Measurements from ENCODE around the gene ADGRA1. TPM values are rescaled to one million over a fixed set of nuclear protein-coding genes. Genes with fewer than 3 reads are reported as not detected.

The ADGRA1 gene
- total and polyA plus RNA-seq, 10 of the 15 experiments (the other 5 are each of a cell fraction or from before 2014, with no cell fraction given): not detected

- no peaks in the 10 kb centered on the region for H3K4me1 ChIP-seq (ENCODE audit: control insufficient read depth, insufficient read depth, low read length)
- no peak for TF ChIP-seq MXI1 (IDR thresholded peaks at IDR 0.05; ENCODE audit: low read depth, low read length)
- no peak for TF ChIP-seq POLR2AphosphoS2 (IDR thresholded peaks at IDR 0.05; ENCODE audit: low read depth, low read length)
- TF ChIP-seq SRF (IDR thresholded peaks at IDR 0.05; ENCODE audit: low read depth in 2 of 2, low read length in 2 of 2): no peak
- TF ChIP-seq, protein P1, sequence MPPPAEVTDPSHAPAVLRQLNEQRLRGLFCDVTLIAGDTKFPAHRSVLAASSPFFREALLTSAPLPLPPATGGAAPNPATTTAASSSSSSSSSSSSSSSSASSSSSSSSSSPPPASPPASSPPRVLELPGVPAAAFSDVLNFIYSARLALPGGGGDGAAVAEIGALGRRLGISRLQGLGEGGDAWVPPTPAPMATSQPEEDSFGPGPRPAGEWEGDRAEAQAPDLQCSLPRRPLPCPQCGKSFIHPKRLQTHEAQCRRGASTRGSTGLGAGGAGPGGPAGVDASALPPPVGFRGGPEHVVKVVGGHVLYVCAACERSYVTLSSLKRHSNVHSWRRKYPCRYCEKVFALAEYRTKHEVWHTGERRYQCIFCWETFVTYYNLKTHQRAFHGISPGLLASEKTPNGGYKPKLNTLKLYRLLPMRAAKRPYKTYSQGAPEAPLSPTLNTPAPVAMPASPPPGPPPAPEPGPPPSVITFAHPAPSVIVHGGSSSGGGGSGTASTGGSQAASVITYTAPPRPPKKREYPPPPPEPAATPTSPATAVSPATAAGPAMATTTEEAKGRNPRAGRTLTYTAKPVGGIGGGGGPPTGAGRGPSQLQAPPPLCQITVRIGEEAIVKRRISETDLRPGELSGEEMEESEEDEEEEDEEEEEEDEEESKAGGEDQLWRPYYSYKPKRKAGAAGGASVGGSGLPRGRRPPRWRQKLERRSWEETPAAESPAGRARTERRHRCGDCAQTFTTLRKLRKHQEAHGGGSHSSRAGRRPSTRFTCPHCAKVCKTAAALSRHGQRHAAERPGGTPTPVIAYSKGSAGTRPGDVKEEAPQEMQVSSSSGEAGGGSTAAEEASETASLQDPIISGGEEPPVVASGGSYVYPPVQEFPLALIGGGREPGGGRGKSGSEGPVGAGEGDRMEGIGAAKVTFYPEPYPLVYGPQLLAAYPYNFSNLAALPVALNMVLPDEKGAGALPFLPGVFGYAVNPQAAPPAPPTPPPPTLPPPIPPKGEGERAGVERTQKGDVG (CRISPR knock-in tag; IDR thresholded peaks at IDR 0.05): no peak
- no peak for TF ChIP-seq STAT3 (IDR thresholded peaks at IDR 0.05; ENCODE audit: low read depth, low read length)
- no peak for TF ChIP-seq ZBED1 (IDR thresholded peaks at IDR 0.05; ENCODE audit: borderline replicate concordance)
- no peak for TF ChIP-seq SKIL (IDR thresholded peaks at IDR 0.05; ENCODE audit: low read depth, poor library complexity, severe bottlenecking)
- no peak for TF ChIP-seq NR2C1 (IDR thresholded peaks at IDR 0.05)
- TF ChIP-seq WRNIP1 (IDR thresholded peaks at IDR 0.05; ENCODE audit: borderline replicate concordance, low read depth, low read length): no peak
- TF ChIP-seq HCFC1 (IDR thresholded peaks at IDR 0.05; ENCODE audit: low read length): no peak
- TF ChIP-seq, protein P2, sequence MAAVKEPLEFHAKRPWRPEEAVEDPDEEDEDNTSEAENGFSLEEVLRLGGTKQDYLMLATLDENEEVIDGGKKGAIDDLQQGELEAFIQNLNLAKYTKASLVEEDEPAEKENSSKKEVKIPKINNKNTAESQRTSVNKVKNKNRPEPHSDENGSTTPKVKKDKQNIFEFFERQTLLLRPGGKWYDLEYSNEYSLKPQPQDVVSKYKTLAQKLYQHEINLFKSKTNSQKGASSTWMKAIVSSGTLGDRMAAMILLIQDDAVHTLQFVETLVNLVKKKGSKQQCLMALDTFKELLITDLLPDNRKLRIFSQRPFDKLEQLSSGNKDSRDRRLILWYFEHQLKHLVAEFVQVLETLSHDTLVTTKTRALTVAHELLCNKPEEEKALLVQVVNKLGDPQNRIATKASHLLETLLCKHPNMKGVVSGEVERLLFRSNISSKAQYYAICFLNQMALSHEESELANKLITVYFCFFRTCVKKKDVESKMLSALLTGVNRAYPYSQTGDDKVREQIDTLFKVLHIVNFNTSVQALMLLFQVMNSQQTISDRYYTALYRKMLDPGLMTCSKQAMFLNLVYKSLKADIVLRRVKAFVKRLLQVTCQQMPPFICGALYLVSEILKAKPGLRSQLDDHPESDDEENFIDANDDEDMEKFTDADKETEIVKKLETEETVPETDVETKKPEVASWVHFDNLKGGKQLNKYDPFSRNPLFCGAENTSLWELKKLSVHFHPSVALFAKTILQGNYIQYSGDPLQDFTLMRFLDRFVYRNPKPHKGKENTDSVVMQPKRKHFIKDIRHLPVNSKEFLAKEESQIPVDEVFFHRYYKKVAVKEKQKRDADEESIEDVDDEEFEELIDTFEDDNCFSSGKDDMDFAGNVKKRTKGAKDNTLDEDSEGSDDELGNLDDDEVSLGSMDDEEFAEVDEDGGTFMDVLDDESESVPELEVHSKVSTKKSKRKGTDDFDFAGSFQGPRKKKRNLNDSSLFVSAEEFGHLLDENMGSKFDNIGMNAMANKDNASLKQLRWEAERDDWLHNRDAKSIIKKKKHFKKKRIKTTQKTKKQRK (IDR thresholded peaks at IDR 0.05; ENCODE audit: low read depth, low read length): no peak
- TF ChIP-seq ATF2 (IDR thresholded peaks at IDR 0.05; ENCODE audit: low read length): no peak
- no peak for TF ChIP-seq TAF1 (IDR thresholded peaks at IDR 0.05; ENCODE audit: borderline replicate concordance, low read depth, low read length)
- TF ChIP-seq RFX5 (IDR thresholded peaks at IDR 0.05; ENCODE audit: low read depth, low read length): no peak
- RAD21 ChIA-PET (ENCODE audit: unreplicated experiment): no interaction called here
- no peaks in the 10 kb centered on the region for H4K20me1 ChIP-seq (ENCODE audit: control insufficient read depth, insufficient read depth)
- no TSS peak for BruUV-seq (replicated peaks)
- in situ Hi-C loops (cut with MboI) (no loop called here), intact Hi-C loops (cut with micrococcal nuclease; ENCODE audit: unreplicated experiment) (no loop called here)
- no peak overlapping the region for H3K4me2 ChIP-seq (ENCODE audit: control insufficient read depth, insufficient read depth)
- POLR2A ChIA-PET: no interaction called here
- WGBS (ENCODE audit: insufficient coverage, insufficient replicate concordance, low lambda C conversion rate, missing lambda C conversion rate): 21% methylated on average over 11 of the region's 11 CpGs
- no peaks in the 10 kb centered on the region for H3K79me2 ChIP-seq (ENCODE audit: control insufficient read depth, insufficient read depth, low read length)
- CTCF ChIA-PET: no interaction called here
- no peak overlapping the region for H3K4me3 ChIP-seq
- H3K27ac ChIP-seq (ENCODE audit: control insufficient read depth, insufficient read depth): no peak overlapping the region
- SMC1A ChIA-PET (ENCODE audit: uncharacterized antibody, unreplicated experiment): no interaction called here
- no peak for ATAC-seq
- no peaks in the 10 kb centered on the region for H3K36me3 ChIP-seq (ENCODE audit: control insufficient read depth in 2 of 2, insufficient read depth in 2 of 2, low read length in 1 of 2)
- DNase-seq (ENCODE audit: low read depth, low spot score): no peak
- H3K27me3 ChIP-seq (replicated peaks in 1 of 2; ENCODE audit: control insufficient read depth in 2 of 2, insufficient read depth in 2 of 2, low read length in 1 of 2): no peaks in the 10 kb centered on the region
- no peak overlapping the region for H3K9ac ChIP-seq (ENCODE audit: control insufficient read depth, insufficient read depth, low read length)
- no peaks in the 10 kb centered on the region; the same call in 2 of the 3 replicates for H3K9me3 ChIP-seq (replicated peaks; ENCODE audit: control insufficient read depth, insufficient read depth, low read length)
- H2AFZ ChIP-seq (ENCODE audit: control insufficient read depth, low read depth, low read length): no peak overlapping the region
- FAIRE-seq: no peak
These were observed 16.0 kb upstream of the ADGRA1 start for GRCh38 chr10:133071733-133072132.
